ENCODE results near the gene PSMC1. TPM values are rescaled to one million over a fixed set of nuclear protein-coding genes. Genes with fewer than 3 reads are reported as not detected.

The PSMC1 gene
- total and polyA plus RNA-seq, 2 experiments from 2014 or later, result 112 to 139 TPM

- H3K27me3 Mint-ChIP-seq (ENCODE audit: insufficient read depth, low read depth, poor library complexity), result peaks cover 8% of the 10 kb centered on the region
Measured at GRCh38 chr14:90304502-90304901, 48.1 kb downstream of the PSMC1 start.

More at GRCh38 chr14:90304502-90304901, 48.1 kb downstream of the PSMC1 start:
- Mint-ChIP-seq H3K36me3 (ENCODE audit: low read depth) (peaks cover 36% of the 10 kb centered on the region), H3K27ac (no peak overlapping the region), H3K9me3 (peaks cover 9% of the 10 kb centered on the region), H3K4me1 (peaks cover 53% of the 10 kb centered on the region), H3K4me3 (no peak overlapping the region)
- peaks cover 3% of the 10 kb centered on the region; the same call in 1 of the 2 replicates for H3F3A ChIP-seq (replicated peaks; ENCODE audit: low read depth)
- H3K4me3 ChIP-seq, result no peak overlapping the region
- ATAC-seq (no peak), DNase-seq (ENCODE audit: low spot score) (no peak)
- H3K79me2 ChIP-seq (replicated peaks; ENCODE audit: insufficient read depth), result 0 out of 2 replicates have a peak, but pooled peaks cover 3% of the 10 kb centered on the region
- H4K20me1 ChIP-seq (replicated peaks; ENCODE audit: insufficient read depth), result 0 out of 2 replicates have a peak, but pooled peaks cover 5% of the 10 kb centered on the region
- H3K27me3 ChIP-seq (ENCODE audit: insufficient read depth), result no peaks in the 10 kb centered on the region
- no peak overlapping the region for H3K4me2 ChIP-seq
- TF ChIP-seq ZNF462 (CRISPR knock-in tag; IDR thresholded peaks at IDR 0.05) (no peak), EZH2 (IDR thresholded peaks at IDR 0.05; ENCODE audit: low read depth, unreplicated experiment) (no peak), CREB1 (CRISPR knock-in tag; IDR thresholded peaks at IDR 0.05; ENCODE audit: low read depth) (no peak), ZNF114 (CRISPR knock-in tag; IDR thresholded peaks at IDR 0.05) (no peak), STAT1 (IDR thresholded peaks at IDR 0.05; ENCODE audit: unreplicated experiment) (no peak), JUNB (IDR thresholded peaks at IDR 0.05; ENCODE audit: unreplicated experiment) (no peak), EZH2phosphoT487 (IDR thresholded peaks at IDR 0.05; ENCODE audit: unreplicated experiment) (no peak), CTCF (conservative IDR thresholded peaks at IDR 0.05; ENCODE audit: low read depth in 2 of 2) (no peak), POLR2AphosphoS5 (IDR thresholded peaks at IDR 0.05; ENCODE audit: low read depth) (no peak), NANOG (IDR thresholded peaks at IDR 0.05; ENCODE audit: borderline replicate concordance) (no peak), ZNF331 (CRISPR knock-in tag; IDR thresholded peaks at IDR 0.05; ENCODE audit: low read depth) (no peak), REST (IDR thresholded peaks at IDR 0.05; ENCODE audit: unreplicated experiment) (no peak), ETS1 (IDR thresholded peaks at IDR 0.05) (no peak)
- H3K9me2 ChIP-seq (ENCODE audit: insufficient read depth), result no peaks in the 10 kb centered on the region
- H3K27ac ChIP-seq (ENCODE audit: low read depth), result no peak overlapping the region
- no peak overlapping the region for H2AFZ ChIP-seq
- peaks cover 40% of the 10 kb centered on the region for H3K4me1 ChIP-seq (ENCODE audit: insufficient read depth)
- H3K36me3 ChIP-seq (ENCODE audit: insufficient read depth), result peaks cover 3% of the 10 kb centered on the region; the same call in 1 of the 2 replicates

Data from GM23338 (cell line).